Vagina (tissue), 2 donors: ENCODE data around the gene KCTD10. TPM values are rescaled to one million over a fixed set of nuclear protein-coding genes. Genes with fewer than 3 reads are reported as not detected.

Experiments used
- DNase-seq, 2 donors: peaks; one replicate each; pipeline ENCODE4 v3.0.0-alpha.2; 2017; ENCODE audit errors: extremely low spot score in 2 of 2
- H3K27ac ChIP-seq: fragments of 200-600 bp; sonication (generic); one replicate; pipeline ENCODE4 v1.5.1; 2019
- H3K27me3 ChIP-seq: fragments of 200-600 bp; sonication (generic); one replicate; pipeline ENCODE4 v1.5.1; 2019
- H3K36me3 ChIP-seq, 2 donors: fragments of 200-600 bp; sonication (generic); one replicate each; pipeline ENCODE4 v1.5.1; 2017 to 2019
- H3K4me1 ChIP-seq: fragments of 200-600 bp; sonication (generic); one replicate; pipeline ENCODE4 v1.5.1; 2019
- H3K4me3 ChIP-seq, 2 donors: fragments of 200-600 bp; sonication (generic); 1 replicate in 1 of 2; 2 replicates in 1 of 2; pipeline ENCODE4 v1.5.1; 2016 to 2019
- H3K9me3 ChIP-seq: fragments of 200-600 bp; sonication (generic); one replicate; pipeline ENCODE4 v1.5.1; 2019
- POLR2A ChIP-seq, 2 donors: fragments of 450-650 bp; IDR thresholded peaks; one replicate each; pipeline ENCODE4 v1.6.1; 2017; ENCODE audit warnings: antibody characterized with exemption in 2 of 2, mild to moderate bottlenecking in 2 of 2, moderate library complexity in 2 of 2
- POLR2AphosphoS5 ChIP-seq, 2 donors: sonication (generic); formaldehyde crosslinking; IDR thresholded peaks; one replicate each; pipeline ENCODE4 v1.9.0; 2017; ENCODE audit warnings: antibody characterized with exemption in 2 of 2, mild to moderate bottlenecking in 2 of 2, low read depth in 1 of 2; ENCODE audit not compliant: insufficient read depth in 1 of 2
- intact Hi-C: fragments of 100-400 bp; cut with DNase I; formaldehyde crosslinking; loops from one replicate; pipeline ENCODE4 v1.15.1; 2023
- total RNA-seq: library from RNA; depleted of rRNA; stranded (reverse); fragments of >200 nt; gene quantifications from one replicate; pipeline ENCODE4 v1.2.3, GENCODE V29; 2016
- TF ChIP-seq, protein P1 (sequence below), 3 experiments: fragments of 450-650 bp in 2 of 3; fragments of 200-600 bp in 1 of 3; sonication (generic) in 1 of 3; IDR thresholded peaks; one replicate each; pipeline ENCODE4 v1.5.1; 2017 to 2019; ENCODE audit warnings: antibody characterized with exemption in 3 of 3, mild to moderate bottlenecking in 2 of 3, moderate library complexity in 2 of 3

The KCTD10 gene
- total RNA-seq, 1 donor from 2014 or later, result 86.2 TPM

GRCh38 chr12:109455706-109456105 is 21.4 kb downstream of the KCTD10 start:
- peaks cover 47% of the 10 kb centered on the region for H3K4me1 ChIP-seq
- no peak for DNase-seq
- H3K27ac ChIP-seq, result no peak overlapping the region
- intact Hi-C loops, result no loop called here
- H3K9me3 ChIP-seq, result no peaks in the 10 kb centered on the region
- no peak overlapping the region for H3K4me3 ChIP-seq
- TF ChIP-seq, protein P1, sequence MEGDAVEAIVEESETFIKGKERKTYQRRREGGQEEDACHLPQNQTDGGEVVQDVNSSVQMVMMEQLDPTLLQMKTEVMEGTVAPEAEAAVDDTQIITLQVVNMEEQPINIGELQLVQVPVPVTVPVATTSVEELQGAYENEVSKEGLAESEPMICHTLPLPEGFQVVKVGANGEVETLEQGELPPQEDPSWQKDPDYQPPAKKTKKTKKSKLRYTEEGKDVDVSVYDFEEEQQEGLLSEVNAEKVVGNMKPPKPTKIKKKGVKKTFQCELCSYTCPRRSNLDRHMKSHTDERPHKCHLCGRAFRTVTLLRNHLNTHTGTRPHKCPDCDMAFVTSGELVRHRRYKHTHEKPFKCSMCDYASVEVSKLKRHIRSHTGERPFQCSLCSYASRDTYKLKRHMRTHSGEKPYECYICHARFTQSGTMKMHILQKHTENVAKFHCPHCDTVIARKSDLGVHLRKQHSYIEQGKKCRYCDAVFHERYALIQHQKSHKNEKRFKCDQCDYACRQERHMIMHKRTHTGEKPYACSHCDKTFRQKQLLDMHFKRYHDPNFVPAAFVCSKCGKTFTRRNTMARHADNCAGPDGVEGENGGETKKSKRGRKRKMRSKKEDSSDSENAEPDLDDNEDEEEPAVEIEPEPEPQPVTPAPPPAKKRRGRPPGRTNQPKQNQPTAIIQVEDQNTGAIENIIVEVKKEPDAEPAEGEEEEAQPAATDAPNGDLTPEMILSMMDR (IDR thresholded peaks at IDR 0.05), result no peak
- no peak for TF ChIP-seq POLR2AphosphoS5 (IDR thresholded peaks at IDR 0.05; ENCODE audit: insufficient read depth in 1 of 2, low read depth in 1 of 2)
- TF ChIP-seq POLR2A (IDR thresholded peaks at IDR 0.05), result no peak
- H3K36me3 ChIP-seq, result peaks cover 0 to 85% of the 10 kb centered on the region in 2 donors
- H3K27me3 ChIP-seq, result no peaks in the 10 kb centered on the region

- no peak for TF ChIP-seq POLR2AphosphoS5 (IDR thresholded peaks at IDR 0.05; ENCODE audit: insufficient read depth in 1 of 2, low read depth in 1 of 2)
- TF ChIP-seq, protein P1 (IDR thresholded peaks at IDR 0.05), result no peak
- TF ChIP-seq POLR2A (IDR thresholded peaks at IDR 0.05), result no peak
- Histone ChIP-seq H3K4me1 (peaks cover 35% of the 10 kb centered on the region), H3K36me3 (peaks cover 0 to 74% of the 10 kb centered on the region in 2 donors), H3K27me3 (no peaks in the 10 kb centered on the region), H3K9me3 (no peaks in the 10 kb centered on the region), H3K4me3 (no peak overlapping the region), H3K27ac (no peak overlapping the region)
- intact Hi-C loops, result no loop called here
- DNase-seq, result no peak
These were observed 24.6 kb downstream of the KCTD10 start for GRCh38 chr12:109452489-109452888.

DNA sequence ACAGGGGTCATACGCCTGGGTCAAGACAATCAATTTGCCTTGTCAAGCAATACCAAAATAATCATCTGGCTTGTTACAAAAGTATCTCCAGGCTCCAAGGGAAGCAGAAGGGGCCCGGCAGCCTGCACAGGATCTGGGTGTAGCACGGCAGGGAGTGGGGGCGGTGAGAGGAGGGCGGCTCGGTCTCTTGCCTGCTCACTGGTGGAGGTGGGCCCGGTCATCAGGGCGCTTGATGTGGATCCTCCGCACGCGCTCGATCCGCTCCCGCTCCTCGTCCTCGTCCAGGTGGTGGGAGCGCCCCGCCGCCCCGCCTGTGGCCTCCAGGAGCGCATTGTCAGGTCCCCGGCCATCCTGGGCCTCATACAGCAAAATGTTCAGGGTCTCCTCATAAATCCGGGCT is 25.7 kb downstream of the KCTD10 start:
- Histone ChIP-seq H3K27me3 (no peaks in the 10 kb centered on the region), H3K4me3 (no peak overlapping the region), H3K36me3 (peaks cover 0 to 71% of the 10 kb centered on the region in 2 donors), H3K9me3 (no peaks in the 10 kb centered on the region), H3K4me1 (peaks cover 27% of the 10 kb centered on the region), H3K27ac (no peak overlapping the region)
- TF ChIP-seq POLR2AphosphoS5 (IDR thresholded peaks at IDR 0.05; ENCODE audit: insufficient read depth in 1 of 2, low read depth in 1 of 2), result no peak
- no peak for TF ChIP-seq POLR2A (IDR thresholded peaks at IDR 0.05)
- TF ChIP-seq, protein P1 (IDR thresholded peaks at IDR 0.05), result no peak
- DNase-seq, result no peak
- intact Hi-C loops, result no loop called here

GRCh38 chr12:109450980-109451379 is 26.1 kb downstream of the KCTD10 start:
- Histone ChIP-seq H3K9me3 (no peaks in the 10 kb centered on the region), H3K27me3 (no peaks in the 10 kb centered on the region), H3K4me3 (no peak overlapping the region), H3K27ac (no peak overlapping the region), H3K4me1 (peaks cover 27% of the 10 kb centered on the region), H3K36me3 (peaks cover 0 to 67% of the 10 kb centered on the region in 2 donors)
- intact Hi-C loops, result no loop called here
- DNase-seq, result no peak
- TF ChIP-seq POLR2AphosphoS5 (IDR thresholded peaks at IDR 0.05; ENCODE audit: insufficient read depth in 1 of 2, low read depth in 1 of 2), result no peak
- no peak for TF ChIP-seq POLR2A (IDR thresholded peaks at IDR 0.05)
- TF ChIP-seq, protein P1 (IDR thresholded peaks at IDR 0.05), result no peak

- no peaks in the 10 kb centered on the region for H3K9me3 ChIP-seq
- TF ChIP-seq POLR2AphosphoS5 (IDR thresholded peaks at IDR 0.05; ENCODE audit: insufficient read depth in 1 of 2, low read depth in 1 of 2) (no peak), POLR2A (IDR thresholded peaks at IDR 0.05) (no peak)
- TF ChIP-seq, protein P1 (IDR thresholded peaks at IDR 0.05), result no peak
- DNase-seq, result no peak
- H3K36me3 ChIP-seq, result peaks cover 0 to 57% of the 10 kb centered on the region in 2 donors
- intact Hi-C loops, result no loop called here
- no peaks in the 10 kb centered on the region for H3K27me3 ChIP-seq
- no peak overlapping the region for H3K27ac ChIP-seq
- H3K4me3 ChIP-seq, result no peak overlapping the region
- H3K4me1 ChIP-seq, result peaks cover 37% of the 10 kb centered on the region
These were observed 27.1 kb downstream of the KCTD10 start for GRCh38 chr12:109449845-109450532.
